Cardiac fibroblast (primary cell): ENCODE measurements around the gene GPR4.

Experiments used
- DNase-seq, 2 donors: peaks; one replicate each; pipeline versions ENCODE4 v3.0.0 to v3.0.0-alpha.2; 2010; ENCODE audit warnings: low read depth in 2 of 2
- H3K4me3 ChIP-seq, 2 donors: replicated peaks in 1 of 2; 1 replicate in 1 of 2; 2 replicates in 1 of 2; pipeline ENCODE4 v1.5.1; 2011; ENCODE audit warnings: low read depth in 2 of 2, low read length in 2 of 2, mild to moderate bottlenecking in 2 of 2, moderate library complexity in 1 of 2
- CTCF ChIP-seq: IDR thresholded peaks from one replicate; pipeline ENCODE4 v1.5.1; 2011; ENCODE audit warnings: low read depth, mild to moderate bottlenecking, low read length, inconsistent platforms

Gene GPR4

GRCh38 chr19:45601524-45602374 is at the start of gene GPR4:
Gene GPR4 (minus strand): TSS chr19:45602212. CDS start chr19:45591866, 10,346 bp downstream.
- DNase-seq, result peak in 1 of 2 donors; percentile 63
- H3K4me3 ChIP-seq, result peak within 1 kb of the TSS; percentile 67 to 77
- no peak for TF ChIP-seq CTCF

- no peak overlapping the region for H3K4me3 ChIP-seq
- no peak for TF ChIP-seq CTCF
- DNase-seq, result no peak
Measured at GRCh38 chr19:45650722-45651121, 48.7 kb upstream of the GPR4 start.

GRCh38 chr19:45646345-45646698 is 44.3 kb upstream of the GPR4 start:
- peak overlapping the region; percentile 48 to 57 for H3K4me3 ChIP-seq
- no peak for TF ChIP-seq CTCF
- DNase-seq, result no peak

GRCh38 chr19:45645631-45646344 is 43.8 kb upstream of the GPR4 start:
- peak overlapping the region; percentile 48 to 57 for H3K4me3 ChIP-seq
- peak; percentile 89 to 93 for DNase-seq
- no peak for TF ChIP-seq CTCF

GRCh38 chr19:45645068-45645630 is 43.1 kb upstream of the GPR4 start:
- TF ChIP-seq CTCF, result no peak
- H3K4me3 ChIP-seq, result peak overlapping the region; percentile 48 to 57
- no peak for DNase-seq

GRCh38 chr19:45643927-45644771 is 42.1 kb upstream of the GPR4 start:
- TF ChIP-seq CTCF, result no peak

More at GRCh38 chr19:45643927-45644771, 42.1 kb upstream of the GPR4 start:
- no peak for DNase-seq
- no peak overlapping the region for H3K4me3 ChIP-seq
